ENCODE results near the gene RPL36AL. TPM values are rescaled to one million over a fixed set of nuclear protein-coding genes. Genes with fewer than 3 reads are reported as not detected.

RPL36AL gene
- total RNA-seq, 1 experiment from 2014 or later = 181 TPM

DNA sequence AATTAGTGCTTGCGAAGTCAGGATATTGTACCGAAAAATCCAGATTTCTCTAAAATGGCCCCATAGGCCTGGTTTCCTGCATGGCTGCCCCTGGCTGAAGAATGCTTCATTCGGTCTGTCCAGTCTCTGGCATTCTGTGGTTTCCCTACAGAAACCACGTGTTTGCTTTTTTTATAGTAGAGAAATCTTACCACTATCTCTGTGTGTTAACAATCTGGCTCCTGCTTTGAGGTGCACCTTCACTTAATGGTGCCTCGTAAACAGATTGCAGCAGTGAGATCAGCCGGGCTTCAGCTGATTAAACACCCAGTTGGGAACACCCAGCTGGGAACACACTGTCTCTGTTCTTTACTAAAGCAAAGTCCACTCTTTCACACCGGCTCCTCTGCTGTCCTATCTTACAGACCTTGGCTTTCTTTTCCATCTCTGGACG lies 21.3 kb upstream of the RPL36AL start:
- Histone ChIP-seq H3K36me3 (ENCODE audit: control insufficient read depth, insufficient read depth, low read length) (peaks cover 2% of the 10 kb centered on the region), H3K4me3 (ENCODE audit: low read depth, low read length) (no peak overlapping the region), H3K4me1 (peaks cover 25% of the 10 kb centered on the region), H3K9me3 (no peaks in the 10 kb centered on the region), H3K27me3 (replicated peaks; ENCODE audit: control insufficient read depth, insufficient read depth, low read length) (no peaks in the 10 kb centered on the region)
- H3K9me3 Mint-ChIP-seq (ENCODE audit: unreplicated experiment) = no peaks in the 10 kb centered on the region
- ChIA-PET CTCF (interaction anchor here (1.1 kb wide), 1 partner anchor 24 kb away, joined by 3 read pairs; no protein-coding TSS in a partner anchor), POLR2A (interaction anchor here (0.7 to 1.5 kb wide), 3 partner anchors 22 to 126 kb away, joined by 3 to 5 read pairs (median 4); partner anchors contain the start of genes MGAT2, RPL36AL and RPS29)
- TF ChIP-seq, protein P1, sequence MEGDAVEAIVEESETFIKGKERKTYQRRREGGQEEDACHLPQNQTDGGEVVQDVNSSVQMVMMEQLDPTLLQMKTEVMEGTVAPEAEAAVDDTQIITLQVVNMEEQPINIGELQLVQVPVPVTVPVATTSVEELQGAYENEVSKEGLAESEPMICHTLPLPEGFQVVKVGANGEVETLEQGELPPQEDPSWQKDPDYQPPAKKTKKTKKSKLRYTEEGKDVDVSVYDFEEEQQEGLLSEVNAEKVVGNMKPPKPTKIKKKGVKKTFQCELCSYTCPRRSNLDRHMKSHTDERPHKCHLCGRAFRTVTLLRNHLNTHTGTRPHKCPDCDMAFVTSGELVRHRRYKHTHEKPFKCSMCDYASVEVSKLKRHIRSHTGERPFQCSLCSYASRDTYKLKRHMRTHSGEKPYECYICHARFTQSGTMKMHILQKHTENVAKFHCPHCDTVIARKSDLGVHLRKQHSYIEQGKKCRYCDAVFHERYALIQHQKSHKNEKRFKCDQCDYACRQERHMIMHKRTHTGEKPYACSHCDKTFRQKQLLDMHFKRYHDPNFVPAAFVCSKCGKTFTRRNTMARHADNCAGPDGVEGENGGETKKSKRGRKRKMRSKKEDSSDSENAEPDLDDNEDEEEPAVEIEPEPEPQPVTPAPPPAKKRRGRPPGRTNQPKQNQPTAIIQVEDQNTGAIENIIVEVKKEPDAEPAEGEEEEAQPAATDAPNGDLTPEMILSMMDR (IDR thresholded peaks at IDR 0.05; ENCODE audit: insufficient read depth in 1 of 2, low read depth in 1 of 2, low read length in 1 of 2, severe bottlenecking in 1 of 2, unreplicated experiment in 1 of 2) = no peak
- DNase-seq = peak; percentile 86 to 89
- BruUV-seq (replicated peaks) = no TSS peak
- H3K36me3 Mint-ChIP-seq (ENCODE audit: insufficient read depth, unreplicated experiment) = peaks cover 58% of the 10 kb centered on the region
- H3K27ac Mint-ChIP-seq (ENCODE audit: unreplicated experiment) = peak overlapping the region; percentile 72
- H3K27me3 Mint-ChIP-seq (ENCODE audit: insufficient read depth, unreplicated experiment) = no peaks in the 10 kb centered on the region
- H3K4me3 Mint-ChIP-seq (ENCODE audit: unreplicated experiment) = peak overlapping the region; percentile 58
- peaks cover 23% of the 10 kb centered on the region for H3K4me1 Mint-ChIP-seq (ENCODE audit: low read depth, unreplicated experiment)
- intact Hi-C loops (cut with micrococcal nuclease; ENCODE audit: unreplicated experiment) = loop anchor here (1.0 kb wide), 1 partner anchor 46 kb away; no protein-coding TSS in a partner anchor

DNA sequence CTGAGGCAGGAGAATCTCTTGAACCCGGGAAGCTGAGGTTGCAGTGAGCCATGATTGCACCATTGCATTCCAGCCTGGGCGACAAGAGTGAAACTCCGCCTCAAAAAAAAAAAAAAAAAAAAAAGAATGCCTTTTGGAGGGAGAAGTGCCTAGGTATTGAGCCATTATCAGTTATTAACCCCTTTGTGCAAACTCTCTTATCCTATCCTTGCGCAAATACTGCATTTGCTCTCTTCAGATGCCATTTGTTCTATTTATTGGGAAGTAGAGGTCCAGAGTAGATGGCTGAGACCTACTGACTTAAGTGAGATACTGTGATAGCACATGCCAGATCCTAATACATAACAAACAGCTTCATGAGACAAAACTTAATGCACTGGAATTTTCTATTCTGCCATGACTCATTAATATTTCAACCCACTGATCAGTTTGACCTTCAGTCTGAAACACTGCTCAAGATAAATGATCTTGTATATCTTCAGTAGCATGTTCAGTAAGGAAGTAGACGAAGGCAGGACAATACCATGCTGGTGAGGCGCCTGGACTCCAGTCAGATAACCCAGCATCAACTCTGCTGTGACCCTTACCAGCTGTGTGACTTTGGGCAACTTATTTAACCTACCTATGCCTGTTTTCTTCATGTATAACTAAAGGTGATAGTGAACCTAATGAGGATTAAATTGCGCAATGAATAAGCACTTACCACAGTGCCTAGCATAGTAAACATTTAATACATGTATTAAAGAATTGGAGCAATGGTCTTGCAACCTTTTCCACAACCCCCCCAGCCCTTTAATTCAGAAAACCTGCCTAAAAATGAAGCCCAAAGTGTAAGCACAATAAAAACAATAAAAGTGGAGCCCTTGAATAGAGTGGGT lies 20.4 kb upstream of the RPL36AL start:
- Mint-ChIP-seq H3K4me1 (ENCODE audit: low read depth, unreplicated experiment) (peaks cover 27% of the 10 kb centered on the region), H3K36me3 (ENCODE audit: insufficient read depth, unreplicated experiment) (peaks cover 60% of the 10 kb centered on the region), H3K4me3 (ENCODE audit: unreplicated experiment) (no peak overlapping the region), H3K9me3 (ENCODE audit: unreplicated experiment) (no peaks in the 10 kb centered on the region), H3K27me3 (ENCODE audit: insufficient read depth, unreplicated experiment) (no peaks in the 10 kb centered on the region), H3K27ac (ENCODE audit: unreplicated experiment) (peak overlapping the region; percentile 72)
- Histone ChIP-seq H3K4me1 (peaks cover 25% of the 10 kb centered on the region), H3K4me3 (ENCODE audit: low read depth, low read length) (no peak overlapping the region), H3K27me3 (replicated peaks; ENCODE audit: control insufficient read depth, insufficient read depth, low read length) (no peaks in the 10 kb centered on the region), H3K9me3 (no peaks in the 10 kb centered on the region), H3K36me3 (ENCODE audit: control insufficient read depth, insufficient read depth, low read length) (peaks cover 2% of the 10 kb centered on the region)
- ChIA-PET CTCF (no interaction called here), POLR2A (interaction anchor here (1.1 to 1.5 kb wide), 2 partner anchors 21 to 54 kb away, joined by 3 to 4 read pairs; partner anchors contain the start of genes MGAT2, RPL36AL and RPS29)
- no TSS peak for BruUV-seq (replicated peaks)
- TF ChIP-seq, protein P1 (IDR thresholded peaks at IDR 0.05; ENCODE audit: insufficient read depth in 1 of 2, low read depth in 1 of 2, low read length in 1 of 2, severe bottlenecking in 1 of 2, unreplicated experiment in 1 of 2) = no peak
- intact Hi-C loops (cut with micrococcal nuclease; ENCODE audit: unreplicated experiment) = loop anchor here (1.0 kb wide), 1 partner anchor 47 kb away; no protein-coding TSS in a partner anchor
- DNase-seq = no peak

DNA sequence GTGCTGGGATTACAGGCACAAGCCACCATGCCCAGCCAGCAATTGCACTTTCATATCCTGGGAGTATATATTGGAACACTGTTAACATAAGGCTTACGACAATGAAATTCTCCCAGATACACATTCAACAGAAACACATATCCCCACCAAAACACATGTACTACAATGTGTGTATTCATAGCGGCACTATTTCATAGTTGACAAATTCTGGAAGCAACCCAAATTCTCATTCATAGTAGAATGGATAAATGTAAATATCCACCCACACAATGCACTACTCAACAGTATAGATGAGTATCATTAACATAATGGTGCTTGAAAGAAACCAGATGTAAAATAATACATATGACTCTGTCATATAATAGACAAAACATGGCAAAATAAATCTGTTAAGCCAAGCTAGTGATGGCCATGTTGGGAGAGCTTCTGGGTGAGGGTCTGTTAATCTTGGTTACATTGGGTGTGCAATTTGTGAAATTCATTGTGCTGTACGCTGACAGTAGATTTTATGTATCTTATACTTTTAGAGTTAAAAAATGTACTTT lies 17.2 kb upstream of the RPL36AL start:
- Mint-ChIP-seq H3K9me3 (ENCODE audit: unreplicated experiment) (no peaks in the 10 kb centered on the region), H3K4me1 (ENCODE audit: low read depth, unreplicated experiment) (peaks cover 25% of the 10 kb centered on the region), H3K27me3 (ENCODE audit: insufficient read depth, unreplicated experiment) (no peaks in the 10 kb centered on the region), H3K4me3 (ENCODE audit: unreplicated experiment) (no peak overlapping the region), H3K27ac (ENCODE audit: unreplicated experiment) (no peak overlapping the region), H3K36me3 (ENCODE audit: insufficient read depth, unreplicated experiment) (peaks cover 83% of the 10 kb centered on the region)
- Histone ChIP-seq H3K27me3 (replicated peaks; ENCODE audit: control insufficient read depth, insufficient read depth, low read length) (no peaks in the 10 kb centered on the region), H3K4me1 (peaks cover 25% of the 10 kb centered on the region), H3K4me3 (ENCODE audit: low read depth, low read length) (no peak overlapping the region), H3K9me3 (no peaks in the 10 kb centered on the region), H3K36me3 (ENCODE audit: control insufficient read depth, insufficient read depth, low read length) (peaks cover 2% of the 10 kb centered on the region)
- ChIA-PET CTCF (interaction anchor here (0.6 kb wide), 1 partner anchor 294 kb away, joined by 6 read pairs; no protein-coding TSS in a partner anchor), POLR2A (no interaction called here)
- intact Hi-C loops (cut with micrococcal nuclease; ENCODE audit: unreplicated experiment) = no loop called here
- TF ChIP-seq, protein P1 (IDR thresholded peaks at IDR 0.05; ENCODE audit: insufficient read depth in 1 of 2, low read depth in 1 of 2, low read length in 1 of 2, severe bottlenecking in 1 of 2, unreplicated experiment in 1 of 2) = no peak
- no peak for DNase-seq
- BruUV-seq (replicated peaks) = no TSS peak
